HEK293 (cell line): Measurements from ENCODE around the gene RALY.

ENCODE experiments used
- CTCF ChIA-PET: fragments of 350-600 bp; formaldehyde crosslinking; extraction: SDS; loops from one replicate; lab custom pipeline; 2021; ENCODE audit warnings: antibody characterized with exemption; lab: Yijun Ruan, JAX
- POLR2A ChIA-PET: fragments of 300-600 bp; formaldehyde crosslinking; extraction: SDS; loops from one replicate; lab custom pipeline; 2020; ENCODE audit warnings: antibody characterized with exemption, inconsistent platforms; lab: Yijun Ruan, JAX
- H3K27ac ChIP-seq: fragments of 200-500 bp; sonication (Bioruptor generic); 2 replicates; pipeline ENCODE4 v1.5.1; 2014; ENCODE audit warnings: low read depth, low read length, control low read depth, inconsistent platforms; ENCODE audit errors: extremely low read depth
- H3K36me3 ChIP-seq, 2 experiments: fragments of 200-500 bp in 1 of 2; sonication (Bioruptor generic) in 1 of 2; 1 replicate in 1 of 2; 2 replicates in 1 of 2; pipeline ENCODE4 v1.5.1; 2014 to 2017; ENCODE audit warnings: inconsistent platforms in 2 of 2, low read length in 2 of 2; ENCODE audit not compliant: control insufficient read depth in 2 of 2, insufficient read depth in 1 of 2
- H3K4me1 ChIP-seq: fragments of 200-500 bp; sonication (Bioruptor generic); 2 replicates; pipeline ENCODE4 v1.5.1; 2014; ENCODE audit warnings: mild to moderate bottlenecking, low read length, inconsistent platforms; ENCODE audit not compliant: control insufficient read depth, insufficient read depth
- H3K4me3 ChIP-seq: 2 replicates; pipeline ENCODE4 v1.5.1; 2011; ENCODE audit warnings: low read depth, mild to moderate bottlenecking, control low read depth, low read length, moderate library complexity
- H3K9me3 ChIP-seq: fragments of 200-500 bp; sonication (Bioruptor generic); 2 replicates; pipeline ENCODE4 v1.5.1; 2014; ENCODE audit warnings: low read depth, low read length, inconsistent platforms; ENCODE audit not compliant: control insufficient read depth, insufficient read depth
- EGR2 ChIP-seq: fragments of 450-650 bp; formaldehyde crosslinking; IDR thresholded peaks from 2 replicates; pipeline ENCODE4 v1.5.1; 2016; ENCODE audit warnings: low read depth, missing biosample characterization, missing genetic modification characterization
- SALL2 ChIP-seq: fragments of 450-650 bp; formaldehyde crosslinking; IDR thresholded peaks from 2 replicates; pipeline ENCODE4 v1.5.0; 2017; ENCODE audit warnings: missing biosample characterization, mild to moderate bottlenecking, missing genetic modification characterization, borderline replicate concordance
- ZBTB1 ChIP-seq: fragments of 450-650 bp; formaldehyde crosslinking; IDR thresholded peaks from 2 replicates; pipeline ENCODE4 v1.5.1; 2016; ENCODE audit warnings: missing biosample characterization, missing genetic modification characterization
- ZNF140 ChIP-seq: fragments of 450-650 bp; formaldehyde crosslinking; IDR thresholded peaks from 2 replicates; pipeline ENCODE4 v1.5.1; 2016; ENCODE audit warnings: missing biosample characterization, missing genetic modification characterization
- ZNF155 ChIP-seq: fragments of 450-650 bp; formaldehyde crosslinking; IDR thresholded peaks from 2 replicates; pipeline ENCODE4 v1.5.1; 2016; ENCODE audit warnings: missing biosample characterization, missing genetic modification characterization
- ZNF157 ChIP-seq: fragments of 450-650 bp; formaldehyde crosslinking; IDR thresholded peaks from 2 replicates; pipeline ENCODE4 v1.5.1; 2016; ENCODE audit warnings: missing biosample characterization, missing genetic modification characterization
- ZNF202 ChIP-seq: fragments of 450-650 bp; formaldehyde crosslinking; IDR thresholded peaks from 2 replicates; pipeline ENCODE4 v1.5.1; 2016; ENCODE audit warnings: missing biosample characterization, missing genetic modification characterization, borderline replicate concordance
- ZNF239 ChIP-seq: fragments of 450-650 bp; formaldehyde crosslinking; IDR thresholded peaks from 2 replicates; pipeline ENCODE4 v1.5.1; 2016; ENCODE audit warnings: missing biosample characterization, missing genetic modification characterization
- ZNF292 ChIP-seq: fragments of 450-650 bp; formaldehyde crosslinking; IDR thresholded peaks from 2 replicates; pipeline ENCODE4 v1.5.1; 2016; ENCODE audit warnings: low read depth, missing biosample characterization, missing genetic modification characterization, borderline replicate concordance
- ZNF311 ChIP-seq: fragments of 450-650 bp; formaldehyde crosslinking; IDR thresholded peaks from 2 replicates; pipeline ENCODE4 v1.5.1; 2017; ENCODE audit warnings: missing biosample characterization, missing genetic modification characterization, borderline replicate concordance
- ZNF37A ChIP-seq: fragments of 450-650 bp; IDR thresholded peaks from 2 replicates; pipeline ENCODE4 v1.5.1; 2018; ENCODE audit warnings: missing biosample characterization, missing genetic modification characterization
- ZNF404 ChIP-seq: fragments of 450-650 bp; formaldehyde crosslinking; IDR thresholded peaks from 2 replicates; pipeline ENCODE4 v1.5.1; 2017; ENCODE audit warnings: missing biosample characterization, missing genetic modification characterization
- ZNF416 ChIP-seq: fragments of 450-650 bp; formaldehyde crosslinking; IDR thresholded peaks from 2 replicates; pipeline ENCODE4 v1.5.1; 2016; ENCODE audit warnings: missing biosample characterization, missing genetic modification characterization
- ZNF548 ChIP-seq: fragments of 450-650 bp; formaldehyde crosslinking; IDR thresholded peaks from 2 replicates; pipeline ENCODE4 v1.5.1; 2016; ENCODE audit warnings: missing biosample characterization, missing genetic modification characterization
- ZNF555 ChIP-seq: fragments of 450-650 bp; formaldehyde crosslinking; conservative IDR thresholded peaks from 2 replicates; pipeline ENCODE4 v1.5.1; 2017; ENCODE audit warnings: missing biosample characterization, mild to moderate bottlenecking, missing genetic modification characterization, inconsistent platforms
- ZNF558 ChIP-seq: fragments of 450-650 bp; formaldehyde crosslinking; IDR thresholded peaks from 2 replicates; pipeline ENCODE4 v1.5.1; 2016; ENCODE audit warnings: missing biosample characterization, missing genetic modification characterization
- ZNF571 ChIP-seq: fragments of 450-650 bp; formaldehyde crosslinking; IDR thresholded peaks from 2 replicates; pipeline ENCODE4 v1.5.0; 2017; ENCODE audit warnings: missing biosample characterization, missing genetic modification characterization
- ZNF596 ChIP-seq: fragments of 450-650 bp; IDR thresholded peaks from 2 replicates; pipeline ENCODE4 v1.5.0; 2018; ENCODE audit warnings: missing biosample characterization, mild to moderate bottlenecking, missing genetic modification characterization, moderate library complexity
- ZNF623 ChIP-seq: fragments of 450-650 bp; formaldehyde crosslinking; IDR thresholded peaks from 2 replicates; pipeline ENCODE4 v1.5.1; 2016; ENCODE audit warnings: missing biosample characterization, missing genetic modification characterization
- ZNF629 ChIP-seq: fragments of 450-650 bp; formaldehyde crosslinking; IDR thresholded peaks from 2 replicates; pipeline ENCODE4 v1.5.1; 2017; ENCODE audit warnings: missing biosample characterization, missing genetic modification characterization
- ZNF658 ChIP-seq: fragments of 450-650 bp; formaldehyde crosslinking; IDR thresholded peaks from 2 replicates; pipeline ENCODE4; 2016; ENCODE audit warnings: missing biosample characterization, missing genetic modification characterization
- ZNF677 ChIP-seq: fragments of 450-650 bp; IDR thresholded peaks from 2 replicates; pipeline ENCODE4 v1.5.0; 2018; ENCODE audit warnings: missing biosample characterization, mild to moderate bottlenecking, missing genetic modification characterization, moderate library complexity
- ZNF704 ChIP-seq: fragments of 450-650 bp; formaldehyde crosslinking; IDR thresholded peaks from 2 replicates; pipeline ENCODE4 v1.5.1; 2016; ENCODE audit warnings: missing biosample characterization, missing genetic modification characterization
- ZNF76 ChIP-seq: fragments of 450-650 bp; formaldehyde crosslinking; IDR thresholded peaks from 2 replicates; pipeline ENCODE4; 2016; ENCODE audit warnings: low read depth, missing biosample characterization, missing genetic modification characterization, borderline replicate concordance
- ZNF777 ChIP-seq: fragments of 450-650 bp; formaldehyde crosslinking; IDR thresholded peaks from 2 replicates; pipeline ENCODE4 v1.5.1; 2017; ENCODE audit warnings: missing biosample characterization, missing genetic modification characterization, borderline replicate concordance
- ZNF785 ChIP-seq: fragments of 450-650 bp; formaldehyde crosslinking; IDR thresholded peaks from 2 replicates; pipeline ENCODE4 v1.5.1; 2016; ENCODE audit warnings: missing biosample characterization, missing genetic modification characterization
- ZSCAN23 ChIP-seq: fragments of 450-650 bp; formaldehyde crosslinking; IDR thresholded peaks from 2 replicates; pipeline ENCODE4 v1.5.1; 2016; ENCODE audit warnings: missing biosample characterization, missing genetic modification characterization
- TF ChIP-seq, protein P1 (sequence below): fragments of 450-650 bp; formaldehyde crosslinking; IDR thresholded peaks from 2 replicates; pipeline ENCODE4 v1.5.1; 2017; ENCODE audit warnings: missing biosample characterization, mild to moderate bottlenecking, missing genetic modification characterization, moderate library complexity
- TF ChIP-seq, protein P2 (sequence below): fragments of 450-650 bp; formaldehyde crosslinking; IDR thresholded peaks from 2 replicates; pipeline ENCODE4 v1.5.1; 2016; ENCODE audit warnings: missing biosample characterization, missing genetic modification characterization

The RALY gene

GRCh38 chr20:34040300-34040995 is 46.7 kb downstream of the RALY start (continued):
- TF ChIP-seq ZNF548 (no peak), ZNF404 (tag by site-specific recombination) (no peak)

GRCh38 chr20:34041226-34041625 is 47.5 kb downstream of the RALY start:
- CTCF ChIA-PET, result interaction anchor here (0.9 kb wide), 1 partner anchor 178 kb away, joined by 3 read pairs; no protein-coding TSS in a partner anchor
- TF ChIP-seq ZNF311 (no peak), ZNF239 (tag by site-specific recombination) (no peak), ZNF155 (tag by site-specific recombination) (no peak), ZNF37A (no peak), ZNF140 (no peak), ZNF629 (tag by site-specific recombination) (no peak), ZNF157 (tag by site-specific recombination) (no peak), ZNF404 (tag by site-specific recombination) (no peak), ZNF558 (tag by site-specific recombination) (no peak), ZNF677 (tag by site-specific recombination) (no peak), SALL2 (no peak)
- TF ChIP-seq, protein P1, sequence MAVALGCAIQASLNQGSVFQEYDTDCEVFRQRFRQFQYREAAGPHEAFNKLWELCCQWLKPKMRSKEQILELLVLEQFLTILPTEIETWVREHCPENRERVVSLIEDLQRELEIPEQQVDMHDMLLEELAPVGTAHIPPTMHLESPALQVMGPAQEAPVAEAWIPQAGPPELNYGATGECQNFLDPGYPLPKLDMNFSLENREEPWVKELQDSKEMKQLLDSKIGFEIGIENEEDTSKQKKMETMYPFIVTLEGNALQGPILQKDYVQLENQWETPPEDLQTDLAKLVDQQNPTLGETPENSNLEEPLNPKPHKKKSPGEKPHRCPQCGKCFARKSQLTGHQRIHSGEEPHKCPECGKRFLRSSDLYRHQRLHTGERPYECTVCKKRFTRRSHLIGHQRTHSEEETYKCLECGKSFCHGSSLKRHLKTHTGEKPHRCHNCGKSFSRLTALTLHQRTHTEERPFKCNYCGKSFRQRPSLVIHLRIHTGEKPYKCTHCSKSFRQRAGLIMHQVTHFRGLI (tag by site-specific recombination), result no peak
- no peaks in the 10 kb centered on the region for H3K36me3 ChIP-seq
- H3K27ac ChIP-seq, result no peak overlapping the region
- H3K4me1 ChIP-seq, result peaks cover 10% of the 10 kb centered on the region
- H3K4me3 ChIP-seq, result no peak overlapping the region
- H3K9me3 ChIP-seq, result no peaks in the 10 kb centered on the region
- POLR2A ChIA-PET, result no interaction called here

- no peaks in the 10 kb centered on the region for H3K36me3 ChIP-seq
- H3K9me3 ChIP-seq, result no peaks in the 10 kb centered on the region
- H3K4me1 ChIP-seq, result peaks cover 8% of the 10 kb centered on the region
- H3K27ac ChIP-seq, result no peak overlapping the region
- no peak for TF ChIP-seq ZNF292 (tag by site-specific recombination)
- no peak for TF ChIP-seq ZNF571 (tag by site-specific recombination)
- no peak for TF ChIP-seq ZNF704 (tag by site-specific recombination)
- TF ChIP-seq ZNF596 (tag by site-specific recombination), result no peak
- no peak for TF ChIP-seq ZNF555
- no peak for TF ChIP-seq ZNF76
- no peak for TF ChIP-seq ZNF623 (tag by site-specific recombination)
- TF ChIP-seq ZBTB1 (tag by site-specific recombination), result no peak
- no peak for TF ChIP-seq ZNF785 (tag by site-specific recombination)
- TF ChIP-seq EGR2 (tag by site-specific recombination), result no peak
- TF ChIP-seq, protein P2, sequence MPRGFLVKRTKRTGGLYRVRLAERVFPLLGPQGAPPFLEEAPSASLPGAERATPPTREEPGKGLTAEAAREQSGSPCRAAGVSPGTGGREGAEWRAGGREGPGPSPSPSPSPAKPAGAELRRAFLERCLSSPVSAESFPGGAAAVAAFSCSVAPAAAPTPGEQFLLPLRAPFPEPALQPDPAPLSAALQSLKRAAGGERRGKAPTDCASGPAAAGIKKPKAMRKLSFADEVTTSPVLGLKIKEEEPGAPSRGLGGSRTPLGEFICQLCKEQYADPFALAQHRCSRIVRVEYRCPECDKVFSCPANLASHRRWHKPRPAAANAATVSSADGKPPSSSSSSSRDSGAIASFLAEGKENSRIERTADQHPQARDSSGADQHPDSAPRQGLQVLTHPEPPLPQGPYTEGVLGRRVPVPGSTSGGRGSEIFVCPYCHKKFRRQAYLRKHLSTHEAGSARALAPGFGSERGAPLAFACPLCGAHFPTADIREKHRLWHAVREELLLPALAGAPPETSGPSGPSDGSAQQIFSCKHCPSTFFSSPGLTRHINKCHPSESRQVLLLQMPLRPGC (tag by site-specific recombination), result no peak
- TF ChIP-seq ZNF658 (tag by site-specific recombination), result no peak
- no peak for TF ChIP-seq ZNF202 (tag by site-specific recombination)
- no peak for TF ChIP-seq ZNF777
- TF ChIP-seq ZNF416 (tag by site-specific recombination), result no peak
- no peak for TF ChIP-seq ZSCAN23 (tag by site-specific recombination)
- no peak overlapping the region for H3K4me3 ChIP-seq
- POLR2A ChIA-PET, result no interaction called here
- CTCF ChIA-PET, result interaction anchor here (1.0 to 1.7 kb wide), 2 partner anchors 20 to 25 kb away, joined by 3 to 7 read pairs; no protein-coding TSS in a partner anchor
Observed at GRCh38 chr20:34042262-34042661, 48.6 kb downstream of the RALY start.
